ENCODE measurements around the gene ACSF2.

GRCh38 chr17:50480142-50480764 is 54.2 kb downstream of the ACSF2 start:
- TF ChIP-seq RARB (CRISPR knock-in tag; IDR thresholded peaks at IDR 0.05) (no peak), ZNF8 (CRISPR knock-in tag; IDR thresholded peaks at IDR 0.05) (no peak)

All from SK-N-SH treated with all-trans-retinoic acid at 6 μM for 48 hours (cell line).